IMR-90 (cell line): ENCODE data around the gene TMEM260.

Experiments used
- MXI1 ChIP-seq: IDR thresholded peaks from 2 replicates; pipeline ENCODE4 v1.6.1; 2012; ENCODE audit warnings: low read depth, mild to moderate bottlenecking, low read length, moderate library complexity, borderline replicate concordance
- POLR2A ChIP-seq: IDR thresholded peaks from 2 replicates; pipeline ENCODE4 v1.6.1; 2012; ENCODE audit warnings: mild to moderate bottlenecking, low read depth, low read length
- RAD21 ChIP-seq: IDR thresholded peaks from 2 replicates; pipeline ENCODE4 v1.6.1; 2012; ENCODE audit warnings: low read length, improper control_type of control experiment
- RCOR1 ChIP-seq: IDR thresholded peaks from 2 replicates; pipeline ENCODE4 v1.6.1; 2012; ENCODE audit warnings: mild to moderate bottlenecking, low read length, improper control_type of control experiment; ENCODE audit not compliant: insufficient replicate concordance
- SMC3 ChIP-seq: fragments of 150-350 bp; IDR thresholded peaks from 2 replicates; pipeline ENCODE4 v1.6.1; 2016; ENCODE audit warnings: low read depth, mild to moderate bottlenecking, antibody characterized with exemption, low read length, moderate library complexity
- TF ChIP-seq, protein P1 (sequence below): conservative IDR thresholded peaks from 2 replicates; pipeline ENCODE4 v1.5.1; 2012; ENCODE audit warnings: mild to moderate bottlenecking, low read depth, low read length, improper control_type of control experiment
- TF ChIP-seq, protein P2 (sequence below): fragments of 150-350 bp; IDR thresholded peaks from 2 replicates; pipeline ENCODE4 v1.6.1; 2016; ENCODE audit warnings: low read depth, mild to moderate bottlenecking, low read length, moderate library complexity, borderline replicate concordance

DNA sequence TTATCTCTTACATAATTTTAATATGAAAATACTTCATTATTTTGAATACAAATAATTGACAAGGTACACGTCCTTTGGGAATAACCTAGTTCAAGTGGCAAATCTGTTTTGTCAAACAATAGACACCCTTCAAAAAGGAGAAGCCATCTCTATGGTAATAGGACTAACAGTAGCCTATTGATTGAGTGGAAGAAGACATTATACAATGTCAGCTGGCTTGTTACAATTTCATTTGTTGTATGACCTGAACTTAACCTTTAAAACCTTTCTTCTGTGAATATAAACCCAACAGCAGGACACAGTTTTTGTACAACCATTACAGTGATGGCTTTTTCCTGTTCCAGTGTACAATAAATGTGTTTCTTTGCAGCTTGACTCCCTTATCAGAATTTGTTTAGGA is 8.1 kb downstream of the TMEM260 start:
- TF ChIP-seq POLR2A (no peak), RAD21 (no peak), RCOR1 (no peak), MXI1 (no peak), SMC3 (no peak)
- TF ChIP-seq, protein P1, sequence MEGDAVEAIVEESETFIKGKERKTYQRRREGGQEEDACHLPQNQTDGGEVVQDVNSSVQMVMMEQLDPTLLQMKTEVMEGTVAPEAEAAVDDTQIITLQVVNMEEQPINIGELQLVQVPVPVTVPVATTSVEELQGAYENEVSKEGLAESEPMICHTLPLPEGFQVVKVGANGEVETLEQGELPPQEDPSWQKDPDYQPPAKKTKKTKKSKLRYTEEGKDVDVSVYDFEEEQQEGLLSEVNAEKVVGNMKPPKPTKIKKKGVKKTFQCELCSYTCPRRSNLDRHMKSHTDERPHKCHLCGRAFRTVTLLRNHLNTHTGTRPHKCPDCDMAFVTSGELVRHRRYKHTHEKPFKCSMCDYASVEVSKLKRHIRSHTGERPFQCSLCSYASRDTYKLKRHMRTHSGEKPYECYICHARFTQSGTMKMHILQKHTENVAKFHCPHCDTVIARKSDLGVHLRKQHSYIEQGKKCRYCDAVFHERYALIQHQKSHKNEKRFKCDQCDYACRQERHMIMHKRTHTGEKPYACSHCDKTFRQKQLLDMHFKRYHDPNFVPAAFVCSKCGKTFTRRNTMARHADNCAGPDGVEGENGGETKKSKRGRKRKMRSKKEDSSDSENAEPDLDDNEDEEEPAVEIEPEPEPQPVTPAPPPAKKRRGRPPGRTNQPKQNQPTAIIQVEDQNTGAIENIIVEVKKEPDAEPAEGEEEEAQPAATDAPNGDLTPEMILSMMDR, result no peak
- TF ChIP-seq, protein P2, sequence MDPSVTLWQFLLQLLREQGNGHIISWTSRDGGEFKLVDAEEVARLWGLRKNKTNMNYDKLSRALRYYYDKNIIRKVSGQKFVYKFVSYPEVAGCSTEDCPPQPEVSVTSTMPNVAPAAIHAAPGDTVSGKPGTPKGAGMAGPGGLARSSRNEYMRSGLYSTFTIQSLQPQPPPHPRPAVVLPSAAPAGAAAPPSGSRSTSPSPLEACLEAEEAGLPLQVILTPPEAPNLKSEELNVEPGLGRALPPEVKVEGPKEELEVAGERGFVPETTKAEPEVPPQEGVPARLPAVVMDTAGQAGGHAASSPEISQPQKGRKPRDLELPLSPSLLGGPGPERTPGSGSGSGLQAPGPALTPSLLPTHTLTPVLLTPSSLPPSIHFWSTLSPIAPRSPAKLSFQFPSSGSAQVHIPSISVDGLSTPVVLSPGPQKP, result no peak
